GM18858 (cell line): ENCODE measurements around the gene MMP28.

ENCODE experiments used
- ATAC-seq: cut with Tn5 transposase; IDR thresholded peaks from one replicate; pipeline ENCODE4 v1.9.1; 2021; ENCODE audit not compliant: unreplicated experiment

MMP28 gene

DNA sequence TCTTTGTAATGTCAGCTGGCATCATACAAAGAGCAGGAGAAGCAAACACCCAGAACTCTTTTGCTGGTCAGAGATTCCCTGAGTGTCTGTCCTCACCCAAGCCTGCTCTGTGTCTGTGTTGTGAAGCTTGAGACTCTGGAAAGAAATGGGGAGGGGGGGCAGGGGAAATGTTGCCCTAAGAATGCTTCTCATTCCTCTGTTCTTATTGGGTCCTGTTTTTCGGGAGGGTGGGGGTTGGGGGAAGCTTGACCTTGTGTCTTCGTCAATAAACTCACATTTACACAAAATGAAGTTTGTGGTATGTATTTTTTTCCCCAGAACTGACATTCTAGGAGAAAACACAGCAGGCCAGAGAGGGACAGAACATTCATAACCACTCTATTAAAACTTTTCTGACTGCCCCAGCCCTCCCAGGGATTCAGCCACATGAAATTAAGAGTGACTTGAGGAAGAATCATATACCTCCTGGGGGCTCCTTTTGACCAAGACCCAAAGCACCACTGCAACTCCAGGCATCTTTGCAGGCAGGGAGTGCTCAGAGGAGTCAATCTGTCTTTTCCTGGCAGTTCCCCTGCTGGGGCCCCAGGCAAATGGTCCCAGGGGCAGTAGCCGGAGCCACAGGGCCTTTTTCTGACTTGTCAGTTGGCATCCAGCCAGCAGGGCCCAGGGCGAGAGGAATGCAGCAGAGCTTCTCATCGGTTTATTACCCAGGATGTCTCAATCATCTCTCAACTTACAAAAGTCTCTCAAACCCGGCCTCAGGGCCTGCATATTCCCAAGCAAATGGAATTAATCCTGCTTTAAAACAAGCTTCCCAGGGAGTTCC is 69.1 kb downstream of the MMP28 start:
- ATAC-seq = no peak

DNA sequence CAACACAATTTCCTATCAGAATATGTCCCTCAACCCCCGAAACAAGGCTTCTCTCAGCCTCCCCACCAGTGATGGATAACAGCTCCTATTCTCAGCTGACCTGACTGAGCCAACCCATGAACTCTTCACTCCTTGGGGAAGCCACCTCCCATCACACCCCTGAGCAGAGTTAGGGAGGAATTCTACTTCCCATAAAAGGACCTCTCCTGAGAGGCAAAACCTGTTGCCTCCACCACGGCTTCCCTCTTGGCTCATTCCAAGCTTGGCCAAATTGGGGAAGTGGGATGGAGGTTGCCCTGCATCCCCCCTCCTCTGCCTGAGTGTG is 69.7 kb downstream of the MMP28 start:
- no peak for ATAC-seq

DNA sequence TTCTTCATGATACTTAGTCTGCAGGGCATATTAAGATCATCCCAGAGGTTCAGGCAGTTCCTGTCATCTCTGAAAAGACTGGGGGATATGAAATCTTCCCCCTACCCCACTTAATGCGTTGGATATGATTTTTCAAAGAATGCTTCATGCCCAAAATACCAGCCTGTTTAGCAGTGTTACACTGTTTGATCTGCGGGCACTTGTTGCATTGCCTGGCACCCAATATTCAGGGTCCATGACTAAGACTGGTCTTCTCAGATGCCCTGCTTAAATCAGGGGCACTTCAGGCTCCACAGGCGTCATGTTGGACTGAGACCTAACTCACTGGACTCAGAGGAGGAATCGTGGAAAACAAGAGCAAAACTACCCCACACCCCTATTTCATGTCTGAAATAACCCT is 70.4 kb downstream of the MMP28 start:
- no peak for ATAC-seq

DNA sequence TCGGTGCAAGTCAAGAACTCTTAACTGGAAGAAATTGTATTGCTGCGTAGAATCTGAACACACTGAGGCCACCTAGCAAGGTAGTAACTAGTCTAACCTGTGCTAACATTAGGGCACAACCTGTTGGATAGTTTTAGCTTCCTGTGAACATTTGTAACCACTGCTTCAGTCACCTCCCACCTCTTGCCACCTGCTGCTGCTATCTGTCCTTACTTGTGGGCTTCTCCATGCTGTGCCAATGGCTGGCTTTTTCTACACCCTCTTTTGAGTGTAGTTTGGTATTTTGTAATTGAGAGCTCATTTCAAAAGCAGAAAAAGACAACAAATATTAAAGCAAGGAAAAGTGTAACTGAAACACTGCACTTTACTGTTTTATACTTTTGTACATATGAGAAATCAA is 71.7 kb downstream of the MMP28 start:
- no peak for ATAC-seq

DNA sequence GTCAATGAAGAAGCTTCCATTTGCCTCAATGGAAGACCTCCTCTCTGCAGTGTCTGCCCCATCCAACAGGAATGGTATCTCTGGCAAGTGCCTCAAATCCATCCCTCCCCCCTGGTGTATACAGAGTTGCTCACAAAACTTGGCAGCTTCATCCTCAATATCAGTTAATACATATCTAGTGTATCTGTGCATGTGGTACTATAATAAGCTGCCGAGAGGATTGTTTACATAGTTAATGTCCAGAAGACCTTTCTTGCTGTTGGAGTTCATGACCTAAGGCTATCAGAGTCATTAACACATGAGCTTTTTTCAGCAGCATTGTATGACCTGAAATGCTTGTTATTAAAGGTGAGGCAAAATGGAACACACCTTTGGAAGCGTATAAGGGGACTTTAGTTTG is 78.0 kb downstream of the MMP28 start:
- no peak for ATAC-seq

DNA sequence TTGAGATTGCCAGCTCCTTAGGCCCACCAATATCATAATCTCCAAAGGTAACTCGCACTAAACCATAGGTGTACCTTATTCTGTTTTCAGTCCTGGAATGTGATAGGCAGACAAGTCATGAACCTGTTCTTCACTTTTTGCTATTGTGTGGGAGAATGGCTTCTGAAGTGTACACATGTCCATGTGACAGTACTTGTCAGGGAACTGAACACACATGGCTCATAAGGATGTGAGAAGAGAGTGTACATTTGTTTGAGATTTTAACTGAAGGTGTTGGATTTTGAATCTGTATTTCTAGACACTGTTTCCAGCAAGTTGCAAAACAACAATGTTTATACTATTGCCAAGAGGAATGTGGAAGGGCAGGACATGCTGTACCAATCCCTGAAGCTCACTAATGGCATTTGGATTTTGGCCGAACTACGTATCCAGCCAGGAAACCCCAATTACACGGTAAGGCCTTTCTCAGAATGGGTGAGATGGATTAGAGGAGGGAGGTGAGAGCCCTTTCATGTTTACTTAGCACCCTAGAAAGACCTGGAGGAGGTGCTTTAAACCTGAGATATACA is 78.5 kb downstream of the MMP28 start:
- no peak for ATAC-seq

DNA sequence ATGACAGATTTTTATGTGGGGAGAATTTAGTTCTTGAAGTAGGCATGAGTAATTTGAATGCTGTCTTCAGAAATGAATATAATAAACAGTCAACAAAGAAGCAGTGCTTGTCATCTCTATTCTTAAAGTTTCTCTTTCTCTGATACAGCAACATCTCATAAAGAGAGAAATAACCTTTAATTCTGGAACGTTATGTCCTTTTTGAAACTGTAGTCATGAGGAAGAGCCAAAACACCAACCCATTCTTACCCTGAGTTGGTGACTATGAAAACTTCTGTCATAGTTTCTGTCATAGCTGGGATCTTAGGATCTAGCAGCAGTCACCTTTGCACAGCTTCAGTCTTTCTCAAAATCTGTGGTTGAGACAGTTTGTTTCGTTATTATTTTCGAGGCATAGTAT is 79.3 kb downstream of the MMP28 start:
- ATAC-seq = no peak
